Stimulated activated CD8-positive, alpha-beta memory T cell treated with anti-CD3 and anti-CD28 coated beads, Interleukin-15, amount 100 ng/mL, for 48 hours (primary cell): Measurements from ENCODE around the gene ZNF582.
A peak's percentile ranks its signal among the peaks of the same experiment; 100 is the strongest.

Experiments used
- DNase-seq, 2 donors: peaks; one replicate each; pipeline ENCODE4 v3.0.0-alpha.2; 2020; ENCODE audit warnings: low read depth in 2 of 2

ZNF582 gene

DNA sequence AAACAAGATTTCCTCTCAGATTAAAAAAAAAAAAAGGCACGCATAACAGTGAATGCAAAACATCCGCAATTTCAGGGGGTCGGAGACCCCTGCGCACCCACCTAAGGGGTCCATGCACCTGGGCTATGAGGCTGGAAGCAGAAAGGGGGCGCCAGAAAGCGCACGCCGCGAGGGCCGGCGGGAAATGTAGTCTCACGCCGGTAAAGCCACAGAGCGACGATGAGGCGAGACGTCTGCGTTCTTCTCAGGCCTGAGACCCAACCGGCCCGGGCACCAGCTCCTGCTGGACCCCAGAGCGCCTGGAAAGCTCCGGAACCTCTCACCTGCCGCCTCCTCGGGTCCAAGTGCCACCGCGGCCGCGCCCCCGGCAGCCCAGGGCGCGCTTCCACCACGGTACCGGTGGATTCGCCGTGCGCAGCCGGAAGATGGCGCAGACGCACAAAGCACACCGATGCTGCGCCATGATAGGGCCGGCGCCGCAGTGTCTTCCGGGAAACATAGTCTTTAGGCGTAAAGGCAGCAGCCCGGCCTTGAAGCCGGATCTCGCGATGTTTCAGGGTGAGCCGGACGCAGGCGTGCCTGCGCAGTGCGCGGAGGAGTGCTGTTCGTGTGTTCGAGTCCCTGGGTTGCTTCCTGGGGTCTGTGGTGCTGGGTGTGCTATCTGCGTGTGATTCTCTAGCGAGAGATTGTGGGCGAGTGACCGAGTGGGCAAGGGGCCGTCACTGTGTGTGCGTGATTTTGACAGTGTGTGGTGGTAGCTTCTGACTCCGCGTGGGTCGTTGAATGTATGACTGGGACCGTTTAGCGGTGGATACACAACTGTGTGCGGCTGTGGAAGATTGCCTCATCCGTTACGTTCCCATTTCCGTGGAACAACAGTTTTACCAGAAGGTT is at the start of gene ZNF582:
Gene ZNF582, minus strand, starts transcription at position 416 of the 894 bp plus-strand sequence. CDS start 1,782 bp downstream, outside the sequence.
- peak; percentile 83 to 88 for DNase-seq

DNA sequence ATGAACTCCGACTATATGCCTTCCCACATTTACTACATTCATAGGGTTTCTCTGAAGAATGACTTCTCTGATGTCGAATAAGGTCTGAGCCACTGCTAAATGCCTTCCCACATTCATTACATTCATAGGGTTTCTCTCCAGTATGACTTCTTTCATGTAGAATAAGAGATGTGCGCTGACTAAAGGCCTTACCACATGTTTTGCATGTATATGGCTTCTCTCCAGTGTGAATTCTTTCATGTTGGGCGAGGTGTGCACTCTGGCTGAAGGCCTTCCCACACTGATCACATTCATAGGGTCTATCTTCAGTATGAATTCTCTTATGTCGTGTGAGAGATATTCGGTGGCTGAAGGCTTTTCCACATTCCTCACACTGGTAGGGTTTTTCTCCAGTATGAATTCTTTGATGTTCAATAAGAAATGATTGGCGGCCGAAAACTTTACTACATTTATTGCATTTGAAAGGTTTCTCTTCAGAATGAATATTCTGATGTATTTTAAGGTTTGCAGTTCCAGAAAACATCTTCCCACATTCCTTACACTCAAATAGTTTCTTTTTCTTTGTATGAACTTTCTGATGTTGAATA is 48.0 kb upstream of the ZNF582 start:
- no peak for DNase-seq

DNA sequence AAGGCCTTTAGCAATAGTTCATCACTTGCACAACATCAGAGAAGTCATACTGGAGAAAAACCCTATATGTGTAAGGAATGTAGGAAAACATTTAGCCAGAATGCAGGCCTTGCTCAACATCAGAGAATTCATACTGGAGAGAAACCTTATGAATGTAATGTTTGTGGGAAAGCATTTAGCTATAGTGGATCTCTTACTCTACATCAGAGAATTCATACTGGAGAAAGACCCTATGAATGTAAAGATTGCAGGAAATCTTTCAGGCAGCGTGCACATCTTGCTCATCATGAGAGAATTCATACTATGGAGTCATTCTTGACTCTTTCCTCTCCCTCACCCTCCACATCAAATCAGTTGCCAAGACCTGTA is 30.6 kb upstream of the ZNF582 start:
- no peak for DNase-seq

DNA sequence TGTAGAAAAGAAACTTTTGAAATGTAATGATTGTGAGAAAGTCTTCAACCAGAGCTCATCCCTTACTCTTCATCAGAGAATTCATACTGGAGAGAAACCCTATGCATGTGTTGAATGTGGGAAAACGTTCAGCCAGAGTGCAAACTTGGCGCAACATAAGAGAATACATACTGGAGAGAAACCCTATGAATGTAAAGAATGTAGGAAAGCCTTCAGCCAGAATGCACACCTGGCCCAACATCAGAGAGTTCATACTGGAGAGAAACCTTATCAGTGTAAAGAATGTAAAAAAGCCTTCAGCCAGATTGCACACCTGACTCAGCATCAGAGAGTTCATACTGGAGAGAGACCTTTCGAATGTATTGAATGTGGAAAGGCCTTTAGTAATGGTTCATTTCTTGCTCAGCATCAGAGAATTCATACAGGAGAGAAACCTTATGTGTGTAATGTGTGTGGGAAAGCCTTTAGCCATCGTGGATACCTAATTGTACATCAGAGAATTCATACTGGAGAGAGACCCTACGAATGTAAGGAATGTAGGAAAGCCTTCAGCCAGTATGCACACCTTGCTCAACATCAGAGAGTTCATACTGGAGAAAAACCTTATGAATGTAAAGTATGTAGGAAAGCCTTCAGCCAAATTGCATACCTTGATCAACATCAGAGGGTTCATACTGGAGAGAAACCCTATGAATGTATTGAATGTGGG is 30.1 kb upstream of the ZNF582 start:
- no peak for DNase-seq

DNA sequence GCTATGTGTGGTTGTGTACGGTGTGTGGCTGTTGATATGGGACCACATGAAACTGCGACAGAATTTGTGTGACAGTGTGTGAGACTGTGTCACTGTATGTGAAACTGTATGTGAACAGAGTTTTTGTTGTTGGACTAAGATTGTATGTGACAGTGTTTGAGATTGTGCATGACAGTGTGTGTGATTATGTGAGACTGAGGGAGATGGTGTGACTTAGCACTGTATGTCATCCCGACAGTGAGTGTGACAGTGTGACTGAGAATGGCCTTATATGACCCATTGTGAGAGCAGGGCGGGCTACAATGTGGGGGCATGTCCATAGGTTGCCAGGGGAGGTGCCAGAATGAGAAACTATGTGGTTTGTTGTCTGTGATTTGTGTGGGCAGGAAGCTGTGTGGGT is 11.7 kb upstream of the ZNF582 start:
- no peak for DNase-seq

DNA sequence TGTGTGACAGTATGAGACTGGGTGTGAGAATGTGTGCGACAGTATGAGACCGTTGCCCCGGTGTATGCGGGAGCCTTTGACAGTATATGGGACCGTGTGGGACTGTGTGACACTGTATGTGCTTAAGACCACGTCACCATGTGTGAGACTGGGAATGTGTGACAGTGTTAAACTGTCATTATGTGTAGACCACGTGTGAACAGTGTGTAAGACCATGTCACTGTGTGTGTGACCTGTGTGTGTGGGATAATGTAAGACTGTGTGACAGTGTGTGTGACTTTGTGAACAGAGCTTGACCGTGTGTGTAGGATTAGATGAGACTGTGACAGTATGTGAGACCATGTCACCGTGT is 11.3 kb upstream of the ZNF582 start:
- no peak for DNase-seq

DNA sequence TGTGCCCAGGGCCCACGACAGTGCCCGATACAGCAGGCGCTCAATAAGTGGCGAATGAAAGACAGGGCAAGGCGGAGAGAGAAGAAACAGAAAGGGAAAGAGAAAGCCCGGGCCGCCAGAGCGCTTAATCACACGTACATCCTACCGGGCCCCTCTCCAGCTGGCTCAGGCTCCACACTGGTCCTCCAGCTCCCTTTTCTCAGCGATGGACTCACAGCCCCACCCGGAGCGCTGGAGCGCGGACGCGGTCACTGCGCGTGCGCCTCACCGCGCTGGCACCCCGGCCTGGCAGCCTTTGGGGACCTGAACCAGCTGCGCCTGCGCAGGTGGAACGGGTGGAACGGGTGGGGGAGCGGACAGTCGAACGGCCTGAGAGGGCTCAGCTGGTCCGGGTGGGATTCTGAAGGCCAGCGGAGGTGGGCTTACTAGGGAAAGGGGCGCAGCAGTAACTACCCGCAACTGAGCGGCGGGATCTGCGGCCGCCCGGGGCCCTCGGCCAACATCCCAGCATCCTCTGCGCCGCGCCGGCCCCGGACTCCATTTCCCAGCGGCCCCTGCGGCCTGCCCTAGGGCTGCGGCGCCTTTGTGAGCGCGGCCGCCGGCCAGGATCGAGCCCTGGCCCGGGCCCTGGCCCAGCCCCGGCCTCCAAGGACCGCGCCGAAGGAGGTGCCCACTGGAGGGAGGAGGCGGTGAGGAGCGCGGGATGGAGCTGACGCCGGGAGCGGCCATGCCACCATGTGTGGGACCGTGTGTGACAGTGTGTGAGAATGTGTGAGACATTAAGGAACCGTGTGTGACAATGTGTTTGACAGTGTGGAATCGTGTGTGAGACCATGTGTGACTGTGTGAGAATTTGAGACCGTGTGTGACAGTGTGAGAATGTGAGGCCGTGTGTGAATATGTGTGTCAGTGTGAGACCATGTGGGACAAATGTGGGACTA is 10.7 kb upstream of the ZNF582 start, which contains the start of gene ZNF583:
Gene ZNF583, plus strand, starts transcription at position 569 of the 941 bp plus-strand sequence. CDS start 2,783 bp downstream, outside the sequence.
- peak; percentile 87 to 89 for DNase-seq

DNA sequence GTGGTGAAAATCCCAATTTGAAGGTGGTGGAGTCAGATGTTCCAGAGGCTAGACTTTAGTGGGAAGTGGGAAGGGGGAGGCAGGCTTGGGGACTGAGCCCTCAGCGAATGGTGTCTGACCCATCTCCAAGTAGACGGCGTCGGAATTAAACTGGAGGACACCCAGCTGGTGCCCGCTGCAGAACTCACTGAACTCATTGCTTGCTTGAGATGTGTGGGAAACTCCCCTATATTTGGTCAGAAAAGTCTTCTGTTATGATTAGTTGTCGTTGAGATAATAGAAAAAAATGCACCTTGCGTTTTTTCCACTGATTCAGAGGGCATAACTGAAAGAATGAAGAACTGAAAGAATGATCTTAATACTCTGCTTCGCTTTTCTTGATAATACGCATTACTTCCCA is 9.9 kb upstream of the ZNF582 start:
- no peak for DNase-seq

DNA sequence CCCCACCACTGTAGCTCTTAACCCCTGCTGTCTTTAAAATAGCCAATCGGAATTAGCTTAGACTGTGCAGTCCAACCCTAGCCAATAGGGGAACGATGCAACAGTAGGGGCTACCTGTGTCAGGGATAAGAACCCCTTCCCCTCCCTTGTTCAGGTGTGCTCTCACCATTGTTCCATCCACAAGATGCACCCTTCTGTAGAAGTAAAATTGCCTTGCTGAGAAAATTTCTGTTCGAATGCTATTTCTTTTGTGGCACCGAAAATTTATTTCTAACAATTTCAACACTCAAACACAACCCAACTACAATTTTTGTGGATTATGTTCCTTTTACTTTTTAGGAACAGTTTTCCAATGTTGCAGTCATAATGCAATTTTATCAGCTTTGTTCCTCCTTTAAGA is 7.2 kb upstream of the ZNF582 start:
- DNase-seq = no peak

DNA sequence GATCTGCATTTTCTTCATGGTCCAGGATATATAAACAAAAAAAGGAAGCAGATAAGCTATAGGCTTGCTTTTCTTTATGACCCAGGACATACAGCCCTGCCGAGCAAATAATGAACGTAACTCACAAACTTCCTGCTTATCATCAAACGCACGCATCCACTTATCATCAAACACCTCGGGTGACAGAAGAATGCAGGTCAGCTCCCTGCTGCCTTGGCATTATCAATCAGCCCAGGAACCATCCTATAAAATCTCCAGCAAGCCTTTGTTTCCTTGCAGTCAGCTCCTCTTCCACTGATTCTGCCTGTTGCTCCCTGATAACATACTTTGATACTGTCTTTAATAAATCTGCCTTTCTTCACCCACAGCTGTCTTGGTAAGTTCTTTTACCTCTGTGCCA is 5.5 kb upstream of the ZNF582 start:
- DNase-seq = no peak

DNA sequence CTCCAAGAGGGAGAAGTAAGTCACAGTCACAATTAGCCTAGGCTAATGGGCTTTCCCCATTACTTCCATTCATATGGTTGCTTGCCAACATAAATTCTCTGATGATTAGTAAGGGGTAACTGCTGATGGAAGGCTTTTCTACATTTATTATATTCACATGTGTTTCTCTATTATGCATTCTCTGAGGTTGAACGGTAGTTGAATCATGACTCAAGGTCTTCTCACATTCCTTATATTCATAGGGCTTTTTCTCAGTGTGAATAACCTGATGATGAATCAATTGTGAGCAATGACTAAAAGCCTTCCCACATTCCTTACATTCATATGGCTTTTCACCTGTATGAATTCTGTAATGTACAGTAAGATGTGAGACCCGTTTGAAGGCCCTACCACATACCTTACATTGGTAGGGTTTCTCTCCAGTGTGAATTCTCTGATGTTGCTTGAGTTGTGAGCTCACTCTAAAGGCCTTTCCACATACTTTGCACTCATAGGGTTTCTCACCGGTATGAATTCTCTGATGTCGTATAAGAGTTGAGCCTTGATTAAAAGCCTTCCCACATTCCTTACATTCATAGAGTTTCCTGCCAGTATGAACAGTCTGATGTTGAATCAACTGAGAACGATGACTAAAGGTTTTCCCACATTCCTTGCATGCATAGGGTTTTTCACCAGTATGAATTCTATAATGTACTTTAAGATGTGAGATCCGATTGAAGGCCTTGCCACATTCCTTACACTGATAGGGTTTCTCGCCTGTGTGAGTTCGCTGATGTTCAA is 9.3 kb downstream of the ZNF582 start:
- DNase-seq = no peak

DNA sequence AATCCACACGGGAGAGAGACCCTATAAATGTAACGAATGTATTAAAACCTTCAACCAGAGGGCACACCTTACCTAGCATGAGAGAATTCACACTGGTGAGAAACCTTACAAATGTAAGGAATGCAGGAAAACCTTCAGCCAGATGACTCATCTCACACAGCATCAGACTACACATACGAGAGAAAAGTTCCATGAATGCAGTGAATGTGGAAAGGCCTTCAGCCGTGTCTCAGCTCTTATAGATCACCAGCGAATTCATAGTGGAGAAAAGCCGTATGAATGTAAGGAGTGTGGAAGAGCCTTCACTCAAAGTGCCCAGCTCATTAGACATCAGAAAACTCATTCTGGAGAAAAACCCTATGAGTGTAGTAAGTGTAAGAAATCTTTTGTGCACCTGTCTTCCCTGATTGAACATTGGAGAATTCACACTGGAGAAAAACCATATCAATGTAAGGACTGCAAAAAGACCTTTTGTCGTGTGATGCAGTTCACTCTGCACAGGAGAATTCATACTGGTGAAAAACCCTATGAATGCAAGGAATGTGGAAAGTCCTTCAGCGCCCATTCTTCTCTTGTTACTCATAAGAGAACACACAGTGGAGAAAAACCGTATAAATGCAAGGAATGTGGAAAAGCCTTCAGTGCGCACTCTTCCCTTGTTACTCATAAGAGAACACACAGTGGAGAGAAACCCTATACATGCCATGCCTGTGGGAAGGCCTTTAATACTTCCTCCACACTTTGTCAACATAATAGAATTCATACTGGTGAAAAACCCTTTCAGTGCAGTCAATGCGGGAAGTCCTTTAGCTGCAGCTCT is 16.0 kb downstream of the ZNF582 start:
- no peak for DNase-seq

DNA sequence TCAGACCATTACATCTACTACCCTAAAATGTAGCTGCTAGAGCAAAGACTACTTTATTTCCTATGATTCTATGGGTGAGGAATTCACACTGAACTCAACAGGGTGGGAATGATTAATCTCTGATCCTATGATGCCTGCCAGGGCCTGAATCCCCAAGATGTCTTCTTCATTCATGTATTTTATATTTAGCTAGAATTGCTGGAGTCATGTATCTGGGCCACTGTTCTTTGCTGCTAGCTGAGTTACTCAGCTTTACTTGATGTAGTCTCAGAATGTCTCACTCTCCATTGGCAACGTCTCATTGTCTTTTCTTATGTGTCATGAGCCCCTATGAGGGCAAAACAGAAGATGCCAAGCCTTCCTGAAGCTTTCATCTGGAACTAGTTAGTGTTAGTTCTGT is 21.1 kb downstream of the ZNF582 start:
- no peak for DNase-seq

DNA sequence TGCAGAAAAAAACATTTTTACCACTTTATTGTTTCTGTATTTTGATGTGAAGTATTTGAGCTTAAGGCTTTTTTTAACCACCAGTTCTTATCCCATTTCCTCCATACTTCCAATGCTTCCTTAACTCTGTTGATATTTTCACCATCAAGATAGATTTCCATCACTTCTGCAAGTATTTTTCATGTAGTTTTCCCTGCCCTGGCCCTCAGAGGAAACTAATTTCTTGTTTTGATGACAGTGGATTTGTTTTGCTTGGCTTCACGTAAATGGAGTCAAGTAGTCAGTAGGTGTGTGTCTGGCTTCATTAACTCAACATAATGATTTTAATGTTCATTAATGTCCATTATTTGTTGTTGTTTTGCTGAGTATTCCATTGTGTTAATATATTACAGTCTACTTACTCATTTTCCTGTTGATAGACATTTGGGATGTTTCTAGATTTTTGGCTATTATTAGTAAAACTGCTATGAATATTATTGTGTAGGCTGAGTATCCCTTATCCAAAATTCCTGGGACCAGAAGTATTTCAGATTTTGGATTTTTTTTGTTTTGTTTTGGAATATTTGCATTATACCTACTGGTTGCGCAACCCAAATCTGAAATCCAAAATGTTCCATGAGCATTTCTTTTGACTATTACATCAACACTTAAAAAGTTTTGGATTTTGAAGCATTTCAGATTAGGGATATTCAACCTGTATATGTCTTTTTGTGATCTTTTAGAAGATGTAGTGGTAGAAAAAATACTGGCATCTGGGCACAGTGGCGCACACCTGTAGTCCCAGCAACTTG is 23.3 kb downstream of the ZNF582 start:
- no peak for DNase-seq

DNA sequence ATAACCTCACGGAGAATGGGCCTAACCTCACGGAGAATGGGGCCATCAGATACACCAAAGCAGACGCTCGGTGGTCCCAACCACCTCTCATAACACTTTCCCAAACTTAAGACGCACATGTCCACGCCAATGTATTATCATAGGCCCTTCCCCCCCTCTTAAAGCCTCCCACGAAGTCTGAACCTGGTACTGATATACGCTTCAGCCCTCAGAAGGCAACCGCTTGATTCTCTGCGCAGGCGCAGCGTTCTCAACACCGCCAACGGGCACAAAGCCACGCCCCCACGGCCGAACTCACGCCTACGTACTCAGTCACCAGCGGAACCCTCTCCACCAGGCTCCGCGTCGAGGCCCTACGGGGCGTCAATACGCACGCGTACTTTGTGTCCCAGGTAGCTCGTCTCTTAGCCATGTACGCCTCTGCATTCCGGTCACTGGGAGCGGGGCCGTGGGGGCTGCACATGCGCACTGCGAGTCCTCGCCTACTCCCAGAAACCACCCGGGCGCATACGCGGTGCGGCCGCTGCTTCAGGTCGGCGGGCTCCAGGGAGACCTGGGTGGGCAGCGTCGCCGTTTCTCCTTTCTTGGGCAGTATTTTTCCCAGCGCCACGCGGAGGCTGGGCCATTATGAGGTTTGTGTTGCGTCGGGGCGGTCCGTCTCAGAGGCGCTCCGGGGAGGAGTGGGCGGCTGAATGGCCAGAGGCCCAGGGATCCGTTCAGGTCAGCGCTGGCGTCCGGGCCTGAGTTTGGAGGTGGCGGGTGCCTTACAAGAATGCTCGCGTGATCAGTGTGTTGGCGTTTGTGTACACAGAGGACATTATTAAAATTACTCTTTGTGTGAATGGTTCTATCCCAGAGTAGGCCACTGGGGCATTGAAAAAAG is 25.3 kb downstream of the ZNF582 start:
- peak; percentile 74 to 79 for DNase-seq

DNA sequence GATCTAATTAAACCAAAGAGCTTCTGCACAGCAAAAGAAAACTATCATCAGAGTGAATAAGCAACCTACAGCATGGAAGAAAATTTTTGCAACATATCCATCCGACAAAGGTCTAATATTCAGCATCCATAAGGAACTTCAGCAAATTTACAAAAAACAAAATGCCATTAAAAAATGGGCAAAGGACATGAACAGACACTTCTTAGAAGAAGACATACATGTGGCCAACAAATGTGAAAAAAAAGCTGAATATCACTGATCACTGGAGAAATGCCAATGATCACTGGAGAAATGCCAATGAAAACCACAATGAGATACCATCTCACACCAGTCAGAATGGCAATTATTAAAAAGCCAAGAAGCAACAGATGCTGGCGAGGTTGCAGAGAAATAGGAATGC is 32.5 kb downstream of the ZNF582 start:
- DNase-seq = no peak

DNA sequence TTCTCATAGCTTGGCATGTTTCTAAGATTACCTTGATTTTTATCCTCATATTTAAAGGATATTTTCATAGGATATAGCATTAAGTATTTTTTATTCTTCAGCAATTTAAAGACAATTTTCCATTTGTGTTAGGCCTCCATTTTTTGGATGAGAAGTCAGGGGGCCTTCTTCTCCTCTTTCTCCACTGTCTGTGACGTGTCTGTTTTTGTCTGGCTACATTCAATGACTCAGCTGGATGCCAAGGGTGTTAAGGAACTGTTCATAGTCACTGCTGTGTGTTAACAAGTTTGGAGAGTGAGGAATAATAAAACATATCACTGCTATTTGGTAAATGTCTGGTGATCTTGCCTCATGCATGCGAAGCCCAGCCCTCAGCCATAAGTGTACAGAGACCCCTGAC is 36.4 kb downstream of the ZNF582 start:
- no peak for DNase-seq

DNA sequence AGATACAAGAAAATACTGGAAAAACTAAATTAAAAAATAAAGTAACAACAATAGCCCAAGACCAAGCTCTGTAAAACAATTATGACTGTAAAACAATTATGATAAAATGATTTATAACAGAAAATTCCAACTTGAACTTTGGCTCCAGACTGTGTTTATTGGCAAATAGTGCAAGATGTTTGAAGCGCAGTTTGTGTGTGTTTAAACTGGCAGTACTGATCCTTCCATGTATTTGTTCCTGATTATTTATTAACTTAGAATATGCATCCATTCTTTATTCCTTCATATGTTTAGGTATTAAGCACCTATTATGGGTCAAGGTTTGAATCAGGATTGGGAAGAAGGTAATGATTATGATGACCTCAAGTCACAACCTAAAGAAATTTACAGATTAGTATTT is 37.8 kb downstream of the ZNF582 start:
- no peak for DNase-seq
